K562 (cell line): ENCODE measurements around the gene KIRREL1. TPM values are rescaled to one million over a fixed set of nuclear protein-coding genes. Genes with fewer than 3 reads are reported as not detected.

Experiments
- ATAC-seq: fragments of 200-7000 bp; cut with Tn5 transposase; 3 replicates; pipeline ENCODE4 v1.9.1; 2020; ENCODE audit warnings: moderate library complexity
- BruUV-seq: library from RNA; stranded (reverse); fragments of 400-500 nt; replicated peaks from 2 replicates; lab custom pipeline; 2021; lab: Mats Ljungman, UMichigan
- CTCF ChIA-PET: fragments of 300-600 bp; formaldehyde crosslinking; extraction: SDS; loops from one replicate; lab custom pipeline; 2021; ENCODE audit warnings: low intra/inter-chr PET ratio; lab: Yijun Ruan, JAX
- POLR2A ChIA-PET: fragments of 300-600, 350-650 bp; sonication (Branson Sonifier 250); formaldehyde crosslinking; extraction: SDS; loops from one replicate; lab custom pipeline; 2021; ENCODE audit warnings: antibody characterized with exemption, inconsistent platforms; lab: Yijun Ruan, JAX
- DNase-seq, 4 experiments: peaks; one replicate each; pipeline versions ENCODE4 v3.0.0 to v3.0.0-alpha.2; 2011 to 2018; ENCODE audit warnings: low spot score in 3 of 4, mixed read lengths in 3 of 4; ENCODE audit errors: extremely low read depth in 1 of 4
- FAIRE-seq: peaks from 2 replicates; lab custom pipeline; 2011; peaks lifted over from hg19 to GRCh38; lab: Jason Lieb, UNC
- H2AFZ ChIP-seq: 2 replicates; pipeline ENCODE4 v1.6.0; 2011; ENCODE audit warnings: low read depth, low read length, control low read depth, inconsistent platforms
- H3K27ac ChIP-seq: fragments of 200-600 bp; 3 replicates; pipeline ENCODE4 v1.8.0; 2011; ENCODE audit warnings: low read depth, mild to moderate bottlenecking, control low read depth, inconsistent platforms, low read length, moderate library complexity, mixed read lengths; ENCODE audit errors: extremely low read depth
- H3K27me3 ChIP-seq, 2 experiments: fragments of 300-600 bp in 1 of 2; 2 replicates in 1 of 2; 3 replicates in 1 of 2; pipeline versions ENCODE4 v1.6.0 to v1.8.0; 2011; ENCODE audit warnings: inconsistent platforms in 2 of 2, low read length in 2 of 2, mild to moderate bottlenecking in 1 of 2, mixed read lengths in 1 of 2, moderate library complexity in 1 of 2; ENCODE audit not compliant: control insufficient read depth in 2 of 2, insufficient read depth in 2 of 2
- H3K36me3 ChIP-seq: fragments of 300-600 bp; 3 replicates; pipeline ENCODE4 v1.8.0; 2011; ENCODE audit warnings: mild to moderate bottlenecking, low read length, inconsistent platforms; ENCODE audit not compliant: control insufficient read depth, insufficient read depth
- H3K4me1 ChIP-seq, 2 experiments: fragments of 200-600 bp in 1 of 2; replicated peaks in 1 of 2; 2 replicates in 1 of 2; 3 replicates in 1 of 2; pipeline versions ENCODE4 v1.5.1 to v1.8.0; 2011; ENCODE audit warnings: inconsistent platforms in 2 of 2, low read length in 2 of 2, mild to moderate bottlenecking in 1 of 2, mixed read lengths in 1 of 2, moderate library complexity in 1 of 2; ENCODE audit not compliant: control insufficient read depth in 2 of 2, insufficient read depth in 2 of 2
- H3K4me2 ChIP-seq: 2 replicates; pipeline ENCODE4 v1.6.1; 2011; ENCODE audit warnings: low read length, control low read depth, inconsistent platforms, mixed read lengths; ENCODE audit not compliant: insufficient read depth
- H3K4me3 ChIP-seq: fragments of 200-600 bp; sonication (generic), shearing (Covaris generic); 2 replicates; pipeline ENCODE4 v1.5.1; 2016; ENCODE audit warnings: control low read depth, inconsistent platforms
- H3K79me2 ChIP-seq: fragments of 200-600 bp; 3 replicates; pipeline ENCODE4 v1.8.0; 2011; ENCODE audit warnings: low read length, inconsistent platforms; ENCODE audit not compliant: control insufficient read depth, insufficient read depth
- H3K9ac ChIP-seq, 2 experiments: 2 replicates each; pipeline versions ENCODE4 v1.6.0 to v1.6.1; 2011; ENCODE audit warnings: low read depth in 2 of 2, low read length in 2 of 2, control low read depth in 1 of 2, inconsistent platforms in 1 of 2, mild to moderate bottlenecking in 1 of 2, mixed read lengths in 1 of 2; ENCODE audit not compliant: insufficient read depth in 1 of 2
- H3K9me1 ChIP-seq: one replicate; pipeline ENCODE4 v1.6.0; 2011; ENCODE audit warnings: inconsistent platforms, mild to moderate bottlenecking, low read length, moderate library complexity; ENCODE audit not compliant: control insufficient read depth, insufficient read depth
- H3K9me3 ChIP-seq: replicated peaks from 2 replicates; pipeline ENCODE4 v1.5.1; 2011; ENCODE audit warnings: low read depth, low read length, inconsistent platforms; ENCODE audit not compliant: control insufficient read depth, insufficient read depth
- H4K20me1 ChIP-seq: replicated peaks from 2 replicates; pipeline ENCODE4 v1.6.1; 2011; ENCODE audit warnings: low read length, inconsistent platforms, mixed read lengths; ENCODE audit not compliant: control insufficient read depth, insufficient read depth
- CEBPB ChIP-seq: fragments of 450-650 bp; IDR thresholded peaks from 2 replicates; pipeline ENCODE4 v1.6.1; 2016; ENCODE audit warnings: missing genetic modification characterization, missing compliant biosample characterization
- CEBPZ ChIP-seq: fragments of 150-350 bp; IDR thresholded peaks from 2 replicates; pipeline ENCODE4 v1.6.1; 2014; ENCODE audit warnings: low read depth, mild to moderate bottlenecking, low read length, borderline replicate concordance
- KDM5B ChIP-seq: fragments of 200-600 bp; sonication (generic); IDR thresholded peaks from 2 replicates; pipeline ENCODE4 v1.6.1; 2012; ENCODE audit warnings: low read depth, mild to moderate bottlenecking, moderate library complexity, low read length, control low read depth, inconsistent platforms; ENCODE audit not compliant: insufficient replicate concordance
- POLR3A ChIP-seq: IDR thresholded peaks from 2 replicates; pipeline ENCODE4 v1.6.1; 2011; ENCODE audit warnings: borderline replicate concordance, mild to moderate bottlenecking, moderate library complexity; ENCODE audit not compliant: insufficient read length, insufficient read depth; ENCODE audit errors: extremely low read depth
- WGBS: fragments of 100-300 bp; shearing (Covaris generic); methylation state at CpG from one replicate; pipeline ENCODE4 v1.1.6; 2016; ENCODE audit warnings: low coverage, mixed read lengths; ENCODE audit not compliant: insufficient coverage; ENCODE audit errors: missing lambda C conversion rate; 5-methylcytosine and 5-hydroxymethylcytosine counted together
- in situ Hi-C: fragments of 300-500 bp; cut with MboI; formaldehyde crosslinking; loops from 4 replicates; pipeline ENCODE4 v1.15.0; 2018; ENCODE audit warnings: inconsistent platforms, mixed read lengths
- intact Hi-C: fragments of 100-400 bp; cut with micrococcal nuclease; formaldehyde crosslinking; loops from 2 replicates; pipeline ENCODE4 v1.14.2; 2022
- polyA plus RNA-seq, 8 experiments: library from polyadenylated mRNA; depleted of rRNA in 4 of 8; stranded (reverse) in 5 of 8; unstranded in 3 of 8; fragments of >200 nt; fragmentation: Nextera tagmentation in 2 of 8; fragmentation: Illumina TruSeq in 1 of 8; extraction: Ambion mirVana in 2 of 8; extraction: Trizol in 1 of 8; gene quantifications; 2 replicates each; pipeline versions ENCODE4 v1.2.1 to v1.2.3, GENCODE V29; 2011 to 2014; ENCODE audit warnings: inconsistent platforms in 1 of 8, missing spikeins in 1 of 8
- total RNA-seq, 7 experiments: library from RNA; depleted of rRNA in 6 of 7; stranded (reverse); fragments of >200 nt in 6 of 7; fragmentation: Illumina TruSeq in 2 of 7; extraction: Trizol in 2 of 7; gene quantifications; 2 replicates each; pipeline versions ENCODE4 v1.2.1 to v1.2.3, GENCODE V29; 2011 to 2021; ENCODE audit warnings: low replicate concordance in 1 of 7
- TF ChIP-seq, protein P1 (sequence below): fragments of 250-450 bp; sonication (Bioruptor Pico); IDR thresholded peaks from 2 replicates; pipeline ENCODE4 v1.4.0; 2020; ENCODE audit warnings: mild to moderate bottlenecking, moderate library complexity
- TF ChIP-seq, protein P2 (sequence below): fragments of 450-650 bp; IDR thresholded peaks from 2 replicates; pipeline ENCODE4 v1.6.1; 2016; ENCODE audit warnings: low read depth

KIRREL1 gene
- total and polyA plus RNA-seq, 9 of the 15 experiments (the other 6 are each of a cell fraction or from before 2014, with no cell fraction given) = under 0.01 to 0.22 (median 0.03) TPM; not detected in 3

DNA sequence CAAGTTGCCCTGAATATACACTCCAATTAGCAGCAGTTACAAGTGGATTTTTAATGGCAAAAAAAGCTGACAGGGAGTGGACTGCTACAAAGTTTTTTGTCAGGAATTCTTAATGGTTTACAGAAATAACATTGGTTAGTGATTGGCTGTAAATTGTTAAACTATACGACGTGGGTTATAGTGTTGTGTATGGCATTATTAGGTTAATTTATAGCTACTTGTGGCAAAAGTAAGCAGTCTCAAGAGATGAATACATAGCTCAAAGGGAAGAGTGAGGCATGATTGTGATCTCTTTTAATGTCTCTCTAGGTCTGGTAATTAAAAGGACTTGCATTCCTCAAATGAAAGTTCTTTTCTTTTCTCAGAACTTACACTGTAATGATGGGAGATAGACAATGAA is 111.4 kb downstream of the KIRREL1 start:
- ATAC-seq = no peak
- Histone ChIP-seq H4K20me1 (no peaks in the 10 kb centered on the region), H3K27ac (no peak overlapping the region), H3K9me1 (no peaks in the 10 kb centered on the region), H3K36me3 (no peaks in the 10 kb centered on the region), H2AFZ (no peak overlapping the region), H3K4me3 (no peak overlapping the region), H3K27me3 (no peaks in the 10 kb centered on the region), H3K9me3 (no peaks in the 10 kb centered on the region), H3K79me2 (no peaks in the 10 kb centered on the region), H3K4me2 (no peak overlapping the region), H3K9ac (no peak overlapping the region), H3K4me1 (peaks cover 0 to 4% of the 10 kb centered on the region in 2 experiments; a peak in 1 of 5 replicates)
- FAIRE-seq = no peak
- CTCF ChIA-PET = no interaction called here
- intact Hi-C loops = no loop called here
- 4% methylated on average over 2 of the region's 2 CpGs for WGBS
- no peak for DNase-seq
- in situ Hi-C loops = no loop called here
- POLR2A ChIA-PET = interaction anchor here (1.1 kb wide), 1 partner anchor 20 kb away, joined by 3 read pairs; no protein-coding TSS in a partner anchor
- BruUV-seq = no TSS peak
- no peak for TF ChIP-seq POLR3A
- TF ChIP-seq, protein P1, sequence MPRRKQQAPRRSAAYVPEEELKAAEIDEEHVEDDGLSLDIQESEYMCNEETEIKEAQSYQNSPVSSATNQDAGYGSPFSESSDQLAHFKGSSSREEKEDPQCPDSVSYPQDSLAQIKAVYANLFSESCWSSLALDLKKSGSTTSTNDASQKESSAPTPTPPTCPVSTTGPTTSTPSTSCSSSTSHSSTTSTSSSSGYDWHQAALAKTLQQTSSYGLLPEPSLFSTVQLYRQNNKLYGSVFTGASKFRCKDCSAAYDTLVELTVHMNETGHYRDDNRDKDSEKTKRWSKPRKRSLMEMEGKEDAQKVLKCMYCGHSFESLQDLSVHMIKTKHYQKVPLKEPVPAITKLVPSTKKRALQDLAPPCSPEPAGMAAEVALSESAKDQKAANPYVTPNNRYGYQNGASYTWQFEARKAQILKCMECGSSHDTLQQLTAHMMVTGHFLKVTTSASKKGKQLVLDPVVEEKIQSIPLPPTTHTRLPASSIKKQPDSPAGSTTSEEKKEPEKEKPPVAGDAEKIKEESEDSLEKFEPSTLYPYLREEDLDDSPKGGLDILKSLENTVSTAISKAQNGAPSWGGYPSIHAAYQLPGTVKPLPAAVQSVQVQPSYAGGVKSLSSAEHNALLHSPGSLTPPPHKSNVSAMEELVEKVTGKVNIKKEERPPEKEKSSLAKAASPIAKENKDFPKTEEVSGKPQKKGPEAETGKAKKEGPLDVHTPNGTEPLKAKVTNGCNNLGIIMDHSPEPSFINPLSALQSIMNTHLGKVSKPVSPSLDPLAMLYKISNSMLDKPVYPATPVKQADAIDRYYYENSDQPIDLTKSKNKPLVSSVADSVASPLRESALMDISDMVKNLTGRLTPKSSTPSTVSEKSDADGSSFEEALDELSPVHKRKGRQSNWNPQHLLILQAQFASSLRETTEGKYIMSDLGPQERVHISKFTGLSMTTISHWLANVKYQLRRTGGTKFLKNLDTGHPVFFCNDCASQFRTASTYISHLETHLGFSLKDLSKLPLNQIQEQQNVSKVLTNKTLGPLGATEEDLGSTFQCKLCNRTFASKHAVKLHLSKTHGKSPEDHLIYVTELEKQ (CRISPR knock-in tag) = no peak
- no peak for TF ChIP-seq CEBPB
- no peak for TF ChIP-seq KDM5B
- no peak for TF ChIP-seq CEBPZ
- TF ChIP-seq, protein P2, sequence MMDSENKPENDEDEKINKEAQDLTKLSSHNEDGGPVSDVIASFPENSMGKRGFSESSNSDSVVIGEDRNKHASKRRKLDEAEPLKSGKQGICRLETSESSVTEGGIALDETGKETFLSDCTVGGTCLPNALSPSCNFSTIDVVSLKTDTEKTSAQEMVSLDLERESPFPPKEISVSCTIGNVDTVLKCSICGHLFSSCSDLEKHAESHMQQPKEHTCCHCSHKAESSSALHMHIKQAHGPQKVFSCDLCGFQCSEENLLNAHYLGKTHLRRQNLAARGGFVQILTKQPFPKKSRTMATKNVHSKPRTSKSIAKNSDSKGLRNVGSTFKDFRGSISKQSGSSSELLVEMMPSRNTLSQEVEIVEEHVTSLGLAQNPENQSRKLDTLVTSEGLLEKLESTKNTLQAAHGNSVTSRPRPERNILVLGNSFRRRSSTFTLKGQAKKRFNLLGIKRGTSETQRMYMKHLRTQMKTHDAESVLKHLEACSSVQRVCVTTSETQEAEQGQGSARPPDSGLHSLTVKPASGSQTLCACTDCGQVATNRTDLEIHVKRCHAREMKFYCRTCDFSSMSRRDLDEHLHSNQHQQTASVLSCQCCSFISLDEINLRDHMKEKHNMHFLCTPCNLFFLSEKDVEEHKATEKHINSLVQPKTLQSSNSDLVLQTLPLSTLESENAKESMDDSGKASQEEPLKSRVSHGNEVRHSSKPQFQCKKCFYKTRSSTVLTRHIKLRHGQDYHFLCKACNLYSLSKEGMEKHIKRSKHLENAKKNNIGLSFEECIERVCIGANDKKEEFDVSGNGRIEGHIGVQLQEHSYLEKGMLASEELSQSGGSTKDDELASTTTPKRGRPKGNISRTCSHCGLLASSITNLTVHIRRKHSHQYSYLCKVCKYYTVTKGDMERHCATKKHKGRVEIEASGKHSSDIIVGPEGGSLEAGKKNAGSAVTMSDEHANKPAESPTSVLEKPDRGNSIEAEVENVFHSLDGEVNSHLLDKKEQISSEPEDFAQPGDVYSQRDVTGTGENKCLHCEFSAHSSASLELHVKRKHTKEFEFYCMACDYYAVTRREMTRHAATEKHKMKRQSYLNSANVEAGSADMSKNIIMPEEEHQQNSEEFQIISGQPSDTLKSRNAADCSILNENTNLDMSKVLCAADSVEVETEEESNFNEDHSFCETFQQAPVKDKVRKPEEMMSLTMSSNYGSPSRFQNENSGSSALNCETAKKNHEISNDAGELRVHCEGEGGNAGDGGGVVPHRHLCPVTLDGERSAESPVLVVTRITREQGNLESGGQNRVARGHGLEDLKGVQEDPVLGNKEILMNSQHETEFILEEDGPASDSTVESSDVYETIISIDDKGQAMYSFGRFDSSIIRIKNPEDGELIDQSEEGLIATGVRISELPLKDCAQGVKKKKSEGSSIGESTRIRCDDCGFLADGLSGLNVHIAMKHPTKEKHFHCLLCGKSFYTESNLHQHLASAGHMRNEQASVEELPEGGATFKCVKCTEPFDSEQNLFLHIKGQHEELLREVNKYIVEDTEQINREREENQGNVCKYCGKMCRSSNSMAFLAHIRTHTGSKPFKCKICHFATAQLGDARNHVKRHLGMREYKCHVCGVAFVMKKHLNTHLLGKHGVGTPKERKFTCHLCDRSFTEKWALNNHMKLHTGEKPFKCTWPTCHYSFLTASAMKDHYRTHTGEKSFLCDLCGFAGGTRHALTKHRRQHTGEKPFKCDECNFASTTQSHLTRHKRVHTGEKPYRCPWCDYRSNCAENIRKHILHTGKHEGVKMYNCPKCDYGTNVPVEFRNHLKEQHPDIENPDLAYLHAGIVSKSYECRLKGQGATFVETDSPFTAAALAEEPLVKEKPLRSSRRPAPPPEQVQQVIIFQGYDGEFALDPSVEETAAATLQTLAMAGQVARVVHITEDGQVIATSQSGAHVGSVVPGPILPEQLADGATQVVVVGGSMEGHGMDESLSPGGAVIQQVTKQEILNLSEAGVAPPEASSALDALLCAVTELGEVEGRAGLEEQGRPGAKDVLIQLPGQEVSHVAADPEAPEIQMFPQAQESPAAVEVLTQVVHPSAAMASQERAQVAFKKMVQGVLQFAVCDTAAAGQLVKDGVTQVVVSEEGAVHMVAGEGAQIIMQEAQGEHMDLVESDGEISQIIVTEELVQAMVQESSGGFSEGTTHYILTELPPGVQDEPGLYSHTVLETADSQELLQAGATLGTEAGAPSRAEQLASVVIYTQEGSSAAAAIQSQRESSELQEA = no peak
